PC-9 (cell line): ENCODE measurements around the gene KCNN3. TPM values are rescaled to one million over a fixed set of nuclear protein-coding genes. Genes with fewer than 3 reads are reported as not detected.

Experiments
- BruUV-seq: library from RNA; stranded (reverse); fragments of 400-500 nt; replicated peaks from 2 replicates; lab custom pipeline; 2021; lab: Mats Ljungman, UMichigan
- CTCF ChIA-PET: fragments of 300-600 bp; sonication (Branson Sonifier 250); formaldehyde crosslinking; loops from one replicate; lab custom pipeline; 2022; ENCODE audit warnings: antibody characterized with exemption; lab: Charles Lee
- POLR2A ChIA-PET: fragments of 300-600 bp; sonication (Branson Sonifier 250); formaldehyde crosslinking; loops from one replicate; lab custom pipeline; 2022; ENCODE audit warnings: antibody characterized with exemption; ENCODE audit not compliant: unreplicated experiment; lab: Charles Lee
- DNase-seq, 2 experiments: peaks; one replicate each; pipeline versions ENCODE4 v3.0.0 to v3.0.0-alpha.2; 2015 to 2022; ENCODE audit warnings: mixed read lengths in 1 of 2
- H2AFZ ChIP-seq: fragments of 200-600 bp; sonication (generic); 2 replicates; pipeline ENCODE4 v1.8.1; 2017; ENCODE audit warnings: antibody characterized with exemption
- H3F3A ChIP-seq: fragments of 200-600 bp; sonication (generic); 2 replicates; pipeline ENCODE4 v1.8.1; 2017; ENCODE audit warnings: antibody characterized with exemption, mild to moderate bottlenecking, low read depth; ENCODE audit not compliant: insufficient read depth
- H3K27ac ChIP-seq: fragments of 200-600 bp; sonication (generic); 2 replicates; pipeline ENCODE4 v1.6.1; 2016; ENCODE audit warnings: mixed run types
- H3K27me3 ChIP-seq: fragments of 200-600 bp; sonication (generic); 2 replicates; pipeline ENCODE4 v1.6.1; 2016; ENCODE audit warnings: low read depth, mixed run types; ENCODE audit not compliant: insufficient read depth
- H3K36me3 ChIP-seq: fragments of 200-600 bp; sonication (generic); 2 replicates; pipeline ENCODE4 v1.6.1; 2016; ENCODE audit warnings: low read depth, mixed run types
- H3K4me1 ChIP-seq: fragments of 200-600 bp; sonication (generic); replicated peaks from 2 replicates; pipeline ENCODE4 v1.6.1; 2016; ENCODE audit warnings: mixed run types; ENCODE audit not compliant: insufficient read depth
- H3K4me2 ChIP-seq: fragments of 200-600 bp; sonication (generic); 2 replicates; pipeline ENCODE4 v1.6.1; 2017; ENCODE audit warnings: mixed run types
- H3K4me3 ChIP-seq: fragments of 200-600 bp; sonication (generic); 2 replicates; pipeline ENCODE4 v1.6.1; 2016; ENCODE audit warnings: mixed run types
- H3K79me2 ChIP-seq: fragments of 200-600 bp; sonication (generic); 2 replicates; pipeline ENCODE4 v1.6.1; 2017; ENCODE audit warnings: low read depth, mixed run types
- H3K9me2 ChIP-seq: fragments of 200-600 bp; sonication (generic); 2 replicates; pipeline ENCODE4 v1.8.1; 2017; ENCODE audit warnings: mild to moderate bottlenecking; ENCODE audit not compliant: insufficient read depth
- H3K9me3 ChIP-seq: fragments of 200-600 bp; sonication (generic); 2 replicates; pipeline ENCODE4 v1.8.1; 2016; ENCODE audit warnings: low read depth; ENCODE audit not compliant: insufficient read depth
- H4K20me1 ChIP-seq: fragments of 200-600 bp; sonication (generic); 2 replicates; pipeline ENCODE4 v1.8.1; 2017; ENCODE audit not compliant: insufficient read depth
- CTCF ChIP-seq: fragments of 200-600 bp; sonication (generic); conservative IDR thresholded peaks from 2 replicates; pipeline ENCODE4 v1.6.1; 2017; ENCODE audit warnings: mixed run types, antibody characterized with exemption, mild to moderate bottlenecking, moderate library complexity
- EZH2 ChIP-seq: fragments of 200-600 bp; sonication (generic); IDR thresholded peaks from 2 replicates; pipeline ENCODE4 v1.8.0; 2017; ENCODE audit warnings: antibody characterized with exemption, low read depth
- intact Hi-C: fragments of 100-400 bp; cut with micrococcal nuclease; formaldehyde crosslinking; loops from one replicate; pipeline ENCODE4 v1.10.0; 2022; ENCODE audit not compliant: unreplicated experiment
- total RNA-seq: library from RNA; stranded (reverse); gene quantifications from 2 replicates; pipeline ENCODE4 v1.2.3, GENCODE V29; 2021

The KCNN3 gene
- total RNA-seq, 1 experiment from 2014 or later: 1.1 TPM

- Histone ChIP-seq H3K4me2 (no peak overlapping the region), H3F3A (no peaks in the 10 kb centered on the region), H3K27ac (no peak overlapping the region), H2AFZ (no peak overlapping the region), H3K4me1 (no peaks in the 10 kb centered on the region), H3K79me2 (no peaks in the 10 kb centered on the region), H3K9me2 (no peaks in the 10 kb centered on the region), H3K36me3 (no peaks in the 10 kb centered on the region), H3K4me3 (no peak overlapping the region), H4K20me1 (no peaks in the 10 kb centered on the region), H3K9me3 (no peaks in the 10 kb centered on the region), H3K27me3 (peaks cover 94% of the 10 kb centered on the region)
- DNase-seq: no peak
- TF ChIP-seq CTCF: no peak
- no peak for TF ChIP-seq EZH2
- ChIA-PET POLR2A (interaction anchor here (0.6 kb wide), 1 partner anchor 114 kb away, joined by 4 read pairs; no protein-coding TSS in a partner anchor), CTCF (no interaction called here)
- intact Hi-C loops: no loop called here
- BruUV-seq: no TSS peak
Measured at GRCh38 chr1:154796303-154796892, 73.7 kb downstream of the KCNN3 start.

- no peaks in the 10 kb centered on the region for H4K20me1 ChIP-seq
- no peaks in the 10 kb centered on the region for H3K4me1 ChIP-seq
- intact Hi-C loops: no loop called here
- ChIA-PET CTCF (no interaction called here), POLR2A (no interaction called here)
- no peak overlapping the region for H3K27ac ChIP-seq
- H2AFZ ChIP-seq: no peak overlapping the region
- no peaks in the 10 kb centered on the region for H3K36me3 ChIP-seq
- peaks cover 93% of the 10 kb centered on the region for H3K27me3 ChIP-seq
- no peaks in the 10 kb centered on the region for H3K9me2 ChIP-seq
- no peaks in the 10 kb centered on the region for H3K79me2 ChIP-seq
- no TSS peak for BruUV-seq
- no peaks in the 10 kb centered on the region for H3F3A ChIP-seq
- no peaks in the 10 kb centered on the region for H3K9me3 ChIP-seq
- TF ChIP-seq EZH2: no peak
- TF ChIP-seq CTCF: no peak
- H3K4me2 ChIP-seq: no peak overlapping the region
- H3K4me3 ChIP-seq: no peak overlapping the region
- no peak for DNase-seq
Measured at GRCh38 chr1:154794608-154795007, 75.5 kb downstream of the KCNN3 start.

- no peak for TF ChIP-seq CTCF
- TF ChIP-seq EZH2: no peak
- Histone ChIP-seq H3F3A (no peaks in the 10 kb centered on the region), H3K9me2 (no peaks in the 10 kb centered on the region), H2AFZ (no peak overlapping the region), H3K27ac (no peak overlapping the region), H3K27me3 (peaks cover 93% of the 10 kb centered on the region), H3K4me2 (no peak overlapping the region), H3K79me2 (no peaks in the 10 kb centered on the region), H4K20me1 (no peaks in the 10 kb centered on the region), H3K36me3 (no peaks in the 10 kb centered on the region), H3K4me1 (no peaks in the 10 kb centered on the region), H3K4me3 (no peak overlapping the region), H3K9me3 (no peaks in the 10 kb centered on the region)
- DNase-seq: no peak
- no TSS peak for BruUV-seq
- POLR2A ChIA-PET: no interaction called here
- CTCF ChIA-PET: no interaction called here
- intact Hi-C loops: no loop called here
Measured at GRCh38 chr1:154793685-154794084, 76.4 kb downstream of the KCNN3 start.
